G401.6 (cell line): ENCODE results near the gene NKD1.

Source experiments
- FAIRE-seq: peaks from 2 replicates; lab custom pipeline; 2012; peaks lifted over from hg19 to GRCh38; lab: Jason Lieb, UNC

The NKD1 gene

GRCh38 chr16:50613964-50614474 lies 65.8 kb downstream of the NKD1 start:
- no peak for FAIRE-seq

- no peak for FAIRE-seq
Observed at GRCh38 chr16:50614955-50615724, 66.9 kb downstream of the NKD1 start.

- FAIRE-seq: no peak
Observed at GRCh38 chr16:50615891-50616290, 67.7 kb downstream of the NKD1 start.

DNA sequence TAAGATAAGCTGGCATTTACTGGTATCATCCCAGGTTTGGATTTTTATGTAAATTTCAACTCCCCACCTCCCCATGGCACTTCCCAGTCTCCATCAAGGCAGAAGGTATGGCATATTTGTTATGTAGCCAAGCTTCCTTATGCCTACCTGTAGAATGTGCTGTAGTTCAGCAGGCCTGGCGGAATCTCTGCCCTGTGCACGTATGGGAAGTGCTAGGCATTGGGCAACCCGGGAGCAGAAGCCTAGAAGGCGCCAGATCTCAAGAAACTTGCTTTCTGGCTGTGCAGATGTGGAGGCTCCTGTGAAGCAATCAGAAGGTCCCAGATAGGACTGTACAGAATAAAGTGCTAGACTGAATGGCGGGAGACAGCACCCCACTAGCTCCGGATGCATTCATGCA lies 68.2 kb downstream of the NKD1 start:
- FAIRE-seq: no peak

- no peak for FAIRE-seq
Observed at GRCh38 chr16:50616883-50617645, 68.9 kb downstream of the NKD1 start.

- no peak for FAIRE-seq
Observed at GRCh38 chr16:50617646-50618184, 69.5 kb downstream of the NKD1 start.

GRCh38 chr16:50618238-50618918 lies 70.2 kb downstream of the NKD1 start:
- no peak for FAIRE-seq

DNA sequence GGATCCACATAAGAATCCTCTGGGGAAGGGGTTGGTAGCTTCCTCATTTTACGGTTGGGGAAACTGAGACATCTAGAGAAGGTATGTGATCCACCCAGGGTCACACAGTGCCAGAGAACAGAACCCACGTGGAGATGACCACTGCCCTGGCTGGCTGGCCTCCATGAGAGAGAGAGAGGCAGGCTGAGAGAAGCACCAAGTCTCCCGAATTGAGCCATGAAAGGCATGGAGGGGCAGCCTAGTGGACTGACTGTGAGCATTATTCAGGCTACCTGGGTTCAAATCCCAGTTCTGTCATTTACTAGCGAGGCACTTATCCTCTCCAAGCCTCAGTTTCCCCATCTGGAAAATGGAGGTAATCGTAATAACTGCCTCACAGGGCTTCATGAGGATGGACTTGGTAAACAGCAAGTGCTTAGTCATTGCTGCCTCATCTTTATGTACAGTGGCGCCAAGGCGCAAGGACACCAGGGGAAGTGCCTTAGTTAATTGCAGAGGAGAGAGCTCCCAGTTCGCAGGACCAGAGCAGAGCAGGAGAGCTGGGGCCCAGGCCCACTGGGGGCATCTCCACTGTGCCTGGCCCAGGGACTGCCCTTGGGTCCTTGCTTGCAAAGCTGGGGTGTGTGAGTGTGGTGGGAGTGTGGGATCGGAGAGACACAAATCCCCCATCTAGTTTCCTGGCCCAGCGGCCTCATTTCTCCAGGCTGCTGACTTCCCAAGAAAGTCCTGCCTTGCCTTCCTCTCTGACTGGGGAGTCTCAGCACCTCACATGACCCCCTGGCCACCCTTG lies 71.7 kb downstream of the NKD1 start:
- no peak for FAIRE-seq

GRCh38 chr16:50620646-50621451 lies 72.7 kb downstream of the NKD1 start:
- no peak for FAIRE-seq

- no peak for FAIRE-seq
Observed at GRCh38 chr16:50621452-50621792, 73.2 kb downstream of the NKD1 start.

DNA sequence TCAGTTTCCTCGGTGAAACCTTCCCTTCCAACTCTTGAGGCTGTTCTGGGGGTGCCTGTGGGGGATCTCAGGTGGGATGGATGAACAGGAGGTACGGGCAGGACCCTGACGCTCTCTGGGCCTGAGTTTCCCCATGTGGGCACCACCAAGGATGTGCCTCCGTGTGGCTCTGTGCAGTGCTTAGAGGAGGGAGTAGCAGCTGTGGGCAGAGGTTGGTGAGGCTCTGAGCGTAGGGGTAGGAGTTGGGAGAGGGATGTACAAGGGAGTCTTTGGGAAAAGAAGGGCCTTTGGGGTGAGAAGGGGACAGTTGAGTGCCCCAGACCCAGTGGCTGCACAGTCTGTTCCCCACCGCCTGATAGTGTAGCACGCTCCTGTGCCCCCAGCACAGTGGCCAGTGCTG lies 73.8 kb downstream of the NKD1 start:
- no peak for FAIRE-seq

DNA sequence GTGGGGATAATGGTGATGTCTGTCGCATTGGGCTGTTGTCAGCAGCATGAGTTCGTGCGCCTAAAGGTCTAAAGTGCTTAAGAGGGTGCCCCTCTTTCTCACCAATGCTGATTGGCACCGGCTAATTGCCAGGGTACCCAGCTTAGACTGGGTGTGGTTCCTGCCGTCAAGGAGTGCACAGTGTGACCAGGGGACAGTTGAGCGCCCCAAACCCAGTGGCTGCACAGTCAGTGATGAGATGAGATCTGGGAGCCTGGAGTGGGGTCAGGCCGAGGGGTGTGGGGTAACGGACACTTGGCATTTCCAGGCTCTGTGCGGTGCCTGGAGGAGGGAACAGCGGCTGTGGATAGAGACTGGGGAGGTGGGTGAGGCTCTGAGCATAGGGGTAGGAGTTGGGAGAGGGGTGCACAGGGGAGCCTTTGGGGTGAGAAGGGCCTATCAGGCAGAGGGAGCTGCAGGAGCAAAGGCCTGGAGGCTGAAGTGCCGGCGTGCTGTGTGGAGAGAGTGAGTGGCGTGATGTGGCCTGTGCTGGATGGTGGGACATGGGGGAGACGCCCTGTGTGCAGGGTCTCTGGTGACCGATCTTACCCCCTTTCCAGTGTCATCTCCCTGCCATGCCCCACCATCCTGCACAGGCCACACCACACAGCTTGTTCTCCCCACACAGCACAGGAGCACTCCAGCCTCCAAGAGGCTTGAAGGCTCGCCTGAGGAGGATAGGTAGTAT lies 74.6 kb downstream of the NKD1 start:
- FAIRE-seq: no peak

GRCh38 chr16:50624449-50624970 lies 76.3 kb downstream of the NKD1 start:
- FAIRE-seq: no peak

DNA sequence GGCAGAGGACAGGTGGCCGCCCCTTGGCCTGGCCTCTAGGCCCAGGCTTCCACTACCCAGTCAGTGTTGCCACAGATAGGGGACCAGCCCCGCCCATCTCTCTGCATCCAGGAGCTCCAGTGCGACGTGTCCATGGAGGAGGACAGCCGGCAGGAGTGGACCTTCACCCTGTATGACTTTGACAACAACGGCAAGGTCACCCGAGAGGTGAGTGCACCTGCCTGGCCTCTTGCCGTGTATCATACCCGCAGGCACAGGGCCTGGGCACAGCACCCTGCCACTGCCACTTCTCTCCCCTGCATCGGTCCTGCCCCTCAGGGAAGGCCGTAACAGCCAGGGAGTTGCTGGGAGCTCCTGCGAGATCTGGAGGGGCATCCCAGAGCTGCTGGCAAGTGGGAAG lies 77.2 kb downstream of the NKD1 start:
- FAIRE-seq: no peak

GRCh38 chr16:50626868-50627267 lies 78.7 kb downstream of the NKD1 start:
- FAIRE-seq: no peak

DNA sequence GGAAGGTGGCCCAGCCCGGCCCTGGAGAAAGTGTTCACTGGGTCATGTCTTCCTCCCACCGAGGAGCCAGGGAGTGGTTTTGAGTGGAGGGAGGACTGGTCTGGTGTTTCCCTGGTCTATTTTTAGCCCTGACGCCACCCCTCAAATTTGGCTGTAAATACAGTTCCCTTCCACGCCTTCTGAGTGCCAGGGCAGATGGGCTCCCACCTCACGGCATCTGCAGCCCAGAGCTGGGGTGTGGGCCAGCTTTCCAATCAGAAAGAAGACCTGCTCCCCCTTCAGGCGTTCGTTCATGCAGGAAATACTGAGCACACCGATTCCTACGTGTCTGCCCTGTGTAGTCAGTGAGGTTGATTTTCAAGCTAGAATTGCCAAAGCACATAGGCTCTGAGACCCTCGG lies 79.2 kb downstream of the NKD1 start:
- no peak for FAIRE-seq

DNA sequence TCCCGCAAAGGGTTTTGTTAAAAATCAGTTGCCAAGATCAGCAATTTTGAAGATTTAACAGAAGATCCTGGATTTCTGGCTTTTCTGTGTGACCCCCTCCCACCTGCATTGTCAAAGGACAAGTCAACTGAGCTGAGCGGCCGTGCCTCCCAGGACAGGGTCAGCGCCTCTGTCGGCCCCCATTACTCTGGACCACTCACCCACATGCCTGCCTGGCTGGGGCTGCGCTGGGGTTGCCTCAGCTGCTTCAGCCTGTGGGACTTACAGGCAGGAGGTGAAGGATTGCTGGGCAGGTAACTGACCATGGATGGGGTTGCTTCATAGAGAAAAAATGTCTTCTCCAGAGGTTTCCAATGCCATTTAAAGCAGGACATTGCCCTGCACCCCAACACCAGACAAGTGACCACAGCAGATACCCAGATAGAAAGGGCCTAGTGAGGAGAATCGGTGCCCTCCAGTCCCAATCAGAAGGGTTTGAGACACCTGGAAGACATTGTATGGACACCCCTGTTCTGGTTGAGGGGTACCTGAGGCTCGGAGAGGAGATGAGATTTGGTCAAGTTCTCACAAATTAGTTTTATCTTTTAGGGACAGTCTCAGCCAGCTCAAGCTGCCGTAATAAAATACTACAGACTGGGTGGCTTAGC lies 80.1 kb downstream of the NKD1 start:
- no peak for FAIRE-seq

- no peak for FAIRE-seq
Observed at GRCh38 chr16:50629334-50629733, 81.1 kb downstream of the NKD1 start.

DNA sequence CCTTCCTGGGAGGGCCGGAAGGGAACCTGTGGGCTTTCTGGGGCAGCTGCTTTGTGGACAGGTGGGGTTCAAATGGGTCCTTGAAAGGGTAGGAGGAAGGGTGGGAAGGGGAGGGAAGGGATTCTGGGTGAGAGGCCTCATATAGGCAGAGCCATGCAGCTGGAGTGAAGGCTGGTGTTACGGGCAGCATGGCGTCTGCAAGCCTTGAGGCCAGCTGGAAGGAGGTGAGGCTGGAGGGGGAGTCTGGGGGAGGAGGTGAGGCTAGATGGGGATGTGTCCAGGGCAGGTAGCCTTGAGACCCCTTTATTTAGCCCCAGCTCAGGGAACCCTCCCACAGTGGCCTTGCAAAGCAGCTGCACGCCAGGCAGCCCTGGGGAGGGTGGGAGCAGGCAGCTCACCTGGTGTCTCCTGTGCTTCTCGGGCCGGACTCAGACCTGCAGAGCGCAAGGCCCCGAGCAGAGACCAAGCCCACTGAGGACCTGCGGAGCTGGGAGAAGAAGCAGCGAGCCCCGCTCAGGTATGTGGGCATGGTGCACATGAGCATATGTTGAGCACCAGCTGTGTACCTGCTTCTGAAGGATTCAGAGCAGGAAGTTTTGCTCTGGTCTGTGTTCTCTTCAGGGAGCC lies 82.3 kb downstream of the NKD1 start:
- no peak for FAIRE-seq
